ENCODE data around the gene INPP4A.

Gene INPP4A

GRCh38 chr2:98601532-98602132 lies 157.0 kb downstream of the INPP4A start:
- DNase-seq = peak in 1 of 2 experiments; percentile 50

GRCh38 chr2:98604547-98604946 lies 159.9 kb downstream of the INPP4A start:
- DNase-seq = no peak

GRCh38 chr2:98605076-98605475 lies 160.4 kb downstream of the INPP4A start:
- DNase-seq = no peak

- DNase-seq = no peak
These were observed 161.8 kb downstream of the INPP4A start for GRCh38 chr2:98606431-98606830.

GRCh38 chr2:98607104-98607503 lies 162.4 kb downstream of the INPP4A start:
- DNase-seq = no peak

- DNase-seq = peak in 1 of 2 experiments; percentile 34
These were observed 163.1 kb downstream of the INPP4A start for GRCh38 chr2:98607741-98608115.

DNA sequence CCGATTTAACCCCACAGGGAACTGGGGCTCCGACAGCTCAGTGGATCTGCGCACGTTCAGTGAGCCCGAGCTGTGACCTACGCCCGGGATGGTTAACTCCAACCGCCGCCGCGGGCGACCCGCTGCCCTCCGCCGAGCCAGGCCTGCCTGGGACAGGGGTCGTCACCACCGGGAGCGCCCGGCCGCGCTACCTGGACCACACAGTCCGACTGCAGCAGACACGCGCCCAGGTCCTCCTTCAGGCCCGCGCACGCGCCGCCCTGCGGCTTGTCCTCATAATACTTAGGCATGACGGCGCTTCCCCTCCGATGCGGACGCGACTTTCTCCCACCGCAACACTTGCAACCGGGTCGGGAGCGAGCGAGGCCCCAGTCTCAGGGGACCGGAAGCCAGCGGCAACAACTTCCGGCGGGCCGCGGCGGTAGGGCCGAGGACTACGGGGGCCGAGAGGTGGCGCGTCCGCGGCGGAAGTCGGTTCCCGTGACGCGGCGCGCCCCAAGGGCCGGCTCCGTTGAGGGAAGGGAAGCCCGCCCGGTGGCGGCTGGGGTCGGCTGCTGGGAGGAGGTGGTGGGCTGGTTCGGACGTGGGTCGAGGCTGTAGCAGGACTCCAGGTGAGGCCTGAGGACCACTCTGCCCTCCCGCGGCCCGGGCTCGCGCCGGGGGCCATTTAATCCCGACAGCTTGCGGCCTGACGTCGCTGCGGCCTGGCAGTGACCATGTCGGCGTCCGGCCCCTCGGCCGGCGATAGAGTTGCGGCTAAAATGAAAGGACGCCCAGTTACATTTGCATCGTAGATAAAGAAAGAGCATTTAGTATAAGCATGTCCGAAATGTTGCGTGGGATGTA lies 163.7 kb downstream of the INPP4A start, which contains the start of the genes COA5 and UNC50:
TSS of gene COA5 (minus strand) at position 397 of the 846 bp plus-strand sequence. CDS start at position 290, 107 bp downstream.
TSS of gene UNC50 (plus strand) at position 474 of the 846 bp plus-strand sequence. CDS start 1,171 bp downstream, outside the sequence.
- DNase-seq = peak; percentile 53 to 95

- DNase-seq = peak in 1 of 2 experiments; percentile 25
These were observed 164.4 kb downstream of the INPP4A start for GRCh38 chr2:98608962-98609604.

DNA sequence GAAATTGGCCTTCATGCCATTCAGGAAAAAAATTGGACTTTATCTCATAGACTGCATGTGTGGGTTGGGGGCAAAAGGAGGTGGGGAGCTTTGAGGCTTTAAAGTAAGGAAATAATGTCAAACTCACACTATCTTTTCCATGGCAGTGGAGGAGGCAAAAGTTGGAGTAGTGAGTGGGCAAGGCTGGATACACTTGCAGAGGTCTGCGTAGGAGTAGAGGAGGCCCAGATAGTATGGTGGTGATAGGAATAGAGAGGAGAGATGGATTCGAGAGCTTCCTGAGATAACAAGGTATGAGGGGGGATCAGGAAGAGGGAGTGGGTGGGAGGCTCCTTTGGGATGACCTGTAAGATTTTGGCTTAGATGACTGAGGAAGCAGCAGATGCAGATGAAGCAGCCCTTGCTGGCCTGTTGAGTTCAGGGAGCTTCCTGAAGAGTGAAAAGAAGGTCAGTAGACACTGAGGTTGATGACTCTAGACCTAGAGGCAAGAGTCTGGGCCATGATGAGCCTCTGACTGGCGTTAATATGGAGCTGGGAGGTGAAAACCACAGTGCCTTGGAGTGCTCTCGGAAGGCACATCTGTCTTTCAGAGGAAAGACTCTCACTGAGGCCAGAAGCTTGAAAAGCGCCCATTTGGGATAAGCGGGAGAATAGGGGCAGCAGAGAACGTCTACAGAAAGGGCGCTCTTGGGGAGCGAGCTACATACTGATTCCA lies 169.5 kb downstream of the INPP4A start:
- no peak for DNase-seq

DNA sequence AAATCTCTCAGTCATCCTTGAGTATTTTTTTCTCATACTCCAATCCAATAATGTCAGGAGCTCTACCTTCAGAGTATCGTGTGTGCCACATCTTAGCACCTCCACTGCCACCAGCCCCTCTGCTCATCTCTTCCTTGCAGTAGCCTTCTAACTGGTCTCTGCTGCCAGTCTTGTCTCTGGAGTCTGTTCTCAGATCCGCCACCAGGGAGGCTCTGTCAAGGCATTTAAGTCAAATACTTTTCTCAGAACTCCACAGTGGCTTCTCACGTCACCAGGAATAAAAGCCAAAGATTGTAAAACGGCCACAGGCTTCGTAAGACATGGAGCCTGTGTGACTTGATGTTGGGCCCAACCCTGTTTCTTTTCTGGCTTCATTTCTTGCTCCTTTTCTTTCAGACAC lies 170.8 kb downstream of the INPP4A start:
- no peak for DNase-seq

- no peak for DNase-seq
These were observed 172.5 kb downstream of the INPP4A start for GRCh38 chr2:98617149-98617548.

GRCh38 chr2:98623657-98624056 lies 179.0 kb downstream of the INPP4A start:
- no peak for DNase-seq

DNA sequence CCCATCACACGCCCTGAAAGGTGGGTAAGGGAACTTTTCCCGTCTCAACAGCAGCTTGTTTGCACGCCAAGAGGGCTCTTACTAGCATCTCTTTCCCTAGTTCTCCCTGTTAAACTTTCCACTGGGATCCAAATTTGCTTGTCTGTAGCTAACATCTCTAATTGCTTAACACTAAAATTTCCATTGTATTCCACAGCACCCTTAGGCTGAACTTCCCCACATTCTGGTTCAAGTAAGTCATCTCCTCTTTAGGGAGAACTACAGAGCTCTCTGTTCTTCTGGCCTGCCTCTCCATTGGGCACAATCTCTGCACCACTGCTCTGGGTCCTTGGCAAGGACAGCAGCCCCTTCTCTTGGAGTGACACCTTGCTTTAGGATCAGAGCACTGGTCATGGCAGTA lies 187.7 kb downstream of the INPP4A start:
- DNase-seq = no peak

- peak in 1 of 2 experiments; percentile 13 for DNase-seq
These were observed 189.9 kb downstream of the INPP4A start for GRCh38 chr2:98634406-98635092.

GRCh38 chr2:98637401-98638147 lies 192.9 kb downstream of the INPP4A start:
- no peak for DNase-seq

GRCh38 chr2:98643496-98644100 lies 198.9 kb downstream of the INPP4A start:
- DNase-seq = no peak
